Stimulated activated CD4-positive, alpha-beta T cell treated with anti-CD3 and anti-CD28 coated beads, Interleukin-12 subunit alpha, Interleukin-12 subunit beta, amount 100 ng/mL, for 48 hours (primary cell): ENCODE data around the gene SLC35F2.
"Not testable (repeated sequence)": the region's sequence is repeated elsewhere in the genome, so short reads cannot be mapped to it uniquely, and the experiment has no call there.

Experiments used
- DNase-seq, 3 donors: peaks; one replicate each; pipeline ENCODE4 v3.0.0-alpha.2; 2020; ENCODE audit warnings: low read depth in 2 of 3, low spot score in 1 of 3

The SLC35F2 gene, protein sequence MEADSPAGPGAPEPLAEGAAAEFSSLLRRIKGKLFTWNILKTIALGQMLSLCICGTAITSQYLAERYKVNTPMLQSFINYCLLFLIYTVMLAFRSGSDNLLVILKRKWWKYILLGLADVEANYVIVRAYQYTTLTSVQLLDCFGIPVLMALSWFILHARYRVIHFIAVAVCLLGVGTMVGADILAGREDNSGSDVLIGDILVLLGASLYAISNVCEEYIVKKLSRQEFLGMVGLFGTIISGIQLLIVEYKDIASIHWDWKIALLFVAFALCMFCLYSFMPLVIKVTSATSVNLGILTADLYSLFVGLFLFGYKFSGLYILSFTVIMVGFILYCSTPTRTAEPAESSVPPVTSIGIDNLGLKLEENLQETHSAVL

GRCh38 chr11:107858217-107859070, at the start of gene SLC35F2:
Gene SLC35F2, minus strand, starts transcription at chr11:107858787. Its CDS starts 20 bp downstream, at chr11:107858767.
- DNase-seq: peak; percentile 54 to 66 (median 57)

DNA sequence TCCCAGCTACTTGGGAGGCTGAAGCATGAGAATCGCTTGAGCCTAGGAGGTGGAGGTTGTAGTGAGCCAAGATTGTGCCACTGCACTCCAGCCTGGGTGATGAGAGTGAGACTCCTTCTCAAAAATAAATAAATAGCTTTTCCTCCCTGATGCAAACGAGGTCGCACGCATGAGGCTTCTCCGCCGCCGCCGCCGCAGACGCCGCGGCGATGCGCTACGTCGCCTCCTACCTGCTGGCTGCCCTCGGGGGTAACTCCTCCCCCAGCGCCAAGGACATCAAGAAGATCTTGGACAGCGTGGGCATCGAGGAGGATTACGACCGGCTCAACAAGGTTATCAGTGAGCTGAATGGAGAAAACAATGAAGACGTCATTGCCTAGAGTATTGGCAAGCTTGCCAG, 49.6 kb upstream of the SLC35F2 start:
- DNase-seq: no peak

DNA sequence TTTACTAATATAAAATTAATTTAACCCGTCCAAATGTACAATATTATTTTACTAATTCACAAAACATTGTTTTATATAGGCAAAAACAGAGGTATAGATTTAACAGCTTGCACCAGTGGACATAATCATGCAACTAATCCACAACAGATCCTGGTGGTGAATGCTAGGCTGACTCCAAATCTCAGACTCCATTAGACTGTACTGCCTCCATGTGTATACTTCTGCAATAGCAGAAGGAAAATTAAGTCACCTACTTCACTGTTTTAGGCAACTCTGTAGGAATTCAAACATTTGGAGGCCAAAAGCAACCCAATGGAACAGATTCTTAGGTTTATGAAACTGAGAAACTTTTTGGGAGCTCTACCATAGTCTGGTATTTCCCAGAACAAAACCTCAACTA, 39.7 kb upstream of the SLC35F2 start:
- peak in 1 of 3 donors; percentile 5 for DNase-seq

- no peak for DNase-seq
These were observed 23.7 kb upstream of the SLC35F2 start for GRCh38 chr11:107882095-107882820.

DNA sequence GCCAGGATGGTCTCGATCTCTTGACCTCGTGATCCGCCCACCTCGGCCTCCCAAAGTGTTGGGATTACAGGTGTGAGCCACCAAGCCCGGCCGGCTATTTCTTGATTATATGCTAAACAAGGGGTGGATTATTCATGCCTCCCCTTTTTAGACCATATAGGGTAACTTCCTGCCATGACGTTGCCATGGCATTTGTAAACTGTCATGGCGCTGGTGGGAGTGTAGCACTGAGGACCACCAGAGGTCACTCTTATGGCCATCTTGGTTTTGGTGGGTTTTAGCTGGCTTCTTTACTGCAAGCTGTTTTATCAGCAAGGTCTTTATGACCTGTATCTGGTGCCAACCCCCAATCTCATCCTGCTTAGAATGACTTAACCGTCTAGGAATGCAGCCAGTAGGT, 22.9 kb upstream of the SLC35F2 start:
- not testable (repeated sequence) for DNase-seq

- DNase-seq: no peak
These were observed 17.6 kb upstream of the SLC35F2 start for GRCh38 chr11:107876141-107876540.

- DNase-seq: no peak
These were observed 6.0 kb upstream of the SLC35F2 start for GRCh38 chr11:107864591-107864990.

- DNase-seq: no peak
These were observed 2.1 kb upstream of the SLC35F2 start for GRCh38 chr11:107860688-107861087.

DNA sequence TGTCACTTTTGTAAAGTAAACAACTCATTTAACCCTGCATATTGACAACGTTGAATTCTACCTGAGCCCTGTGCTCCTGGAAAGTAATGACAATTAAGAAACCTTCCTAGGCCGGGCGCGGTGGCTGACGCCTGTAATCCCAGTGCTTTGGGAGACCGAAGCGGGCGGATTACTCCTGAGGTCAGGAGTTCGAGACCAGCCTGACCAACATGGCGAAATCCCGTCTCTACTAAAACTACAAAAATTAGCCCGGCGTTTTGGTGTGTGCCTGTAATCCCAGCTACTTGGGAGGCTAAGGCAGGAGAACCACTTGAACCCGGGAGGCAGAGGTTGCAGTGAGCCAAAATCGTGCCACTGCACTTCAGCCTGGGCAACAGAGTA, 1.6 kb upstream of the SLC35F2 start:
- not testable (repeated sequence) for DNase-seq

GRCh38 chr11:107859459-107860239, 1.1 kb upstream of the SLC35F2 start:
- DNase-seq: no peak

- DNase-seq: no peak
These were observed 904 bp downstream of the SLC35F2 start for GRCh38 chr11:107857550-107858216.

DNA sequence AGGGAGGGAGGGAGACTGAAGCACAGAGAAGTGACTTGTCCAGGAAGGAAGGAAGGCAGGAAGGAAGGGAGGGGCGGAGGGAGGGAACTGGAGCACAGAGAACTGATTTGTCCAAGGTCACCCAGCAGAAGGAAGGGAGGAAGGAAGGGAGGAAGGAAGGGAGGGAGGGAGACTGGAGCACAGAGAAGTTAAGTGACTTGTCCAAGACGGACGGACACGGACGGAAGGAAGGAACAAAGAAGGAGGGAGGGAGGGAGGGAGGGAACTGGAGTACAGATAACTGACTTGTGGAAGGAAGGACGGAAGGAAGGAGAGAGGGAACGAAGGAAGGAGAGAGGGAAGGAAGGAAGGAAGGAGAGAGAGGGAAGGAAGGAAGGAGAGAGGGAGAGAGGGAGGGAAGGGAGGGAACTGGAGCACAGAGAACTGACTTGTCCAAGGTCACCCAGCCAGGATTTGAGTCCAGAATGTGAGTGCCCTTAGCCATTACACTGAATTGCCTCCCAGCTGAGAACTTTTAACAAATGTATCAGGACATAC, 1.5 kb downstream of the SLC35F2 start:
- DNase-seq: no peak

GRCh38 chr11:107856180-107856980, 2.2 kb downstream of the SLC35F2 start:
- no peak for DNase-seq

- DNase-seq: no peak
These were observed 5.5 kb downstream of the SLC35F2 start for GRCh38 chr11:107853070-107853469.

DNA sequence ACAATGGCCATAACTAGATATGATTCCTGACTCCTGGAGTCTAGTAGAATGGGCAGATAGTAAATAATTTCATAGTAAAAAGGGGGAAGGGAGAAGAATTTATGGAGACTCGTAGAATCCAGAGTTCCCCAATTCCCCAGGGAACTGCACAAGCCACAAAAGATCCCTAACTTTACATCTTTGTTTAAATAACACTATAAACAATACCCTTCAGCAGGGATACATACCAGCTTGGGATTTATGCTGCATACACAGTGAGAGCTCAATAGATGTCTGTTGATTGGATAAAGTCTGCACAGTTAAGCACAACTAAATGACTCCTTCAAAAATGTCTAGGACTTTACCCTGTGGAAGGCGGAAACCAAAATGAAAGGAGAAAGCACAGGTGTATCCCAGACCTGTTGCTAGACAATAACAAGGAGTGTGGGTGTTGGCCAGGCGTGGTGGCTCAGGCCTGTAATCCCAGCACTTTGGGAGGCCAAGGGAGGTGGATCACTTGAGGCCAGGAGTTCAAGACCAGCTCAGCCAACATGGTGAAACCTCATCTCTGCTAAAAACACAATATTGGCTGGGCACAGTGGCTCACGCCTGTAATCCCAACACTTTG, 6.8 kb downstream of the SLC35F2 start:
- no peak for DNase-seq

GRCh38 chr11:107849790-107850189, 8.8 kb downstream of the SLC35F2 start:
- DNase-seq: no peak

DNA sequence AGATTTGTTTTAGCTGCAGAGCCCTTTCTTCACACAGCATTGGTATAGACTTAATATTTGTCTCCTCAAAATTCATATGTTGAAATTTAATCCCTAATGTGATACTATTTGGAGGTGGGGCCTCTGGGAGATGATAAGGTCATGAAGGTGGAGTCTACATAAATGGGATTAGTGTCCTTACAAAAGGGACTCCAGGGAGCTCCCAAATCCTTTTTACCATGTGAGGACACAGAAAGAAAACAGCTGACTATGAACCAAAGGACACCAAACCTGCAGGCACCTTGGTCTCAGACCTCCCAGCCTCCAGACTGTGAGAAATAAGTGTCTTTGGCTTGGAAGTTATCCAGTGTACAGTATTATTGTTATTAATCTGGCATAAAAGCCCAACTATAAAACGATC, 10.2 kb downstream of the SLC35F2 start:
- no peak for DNase-seq

DNA sequence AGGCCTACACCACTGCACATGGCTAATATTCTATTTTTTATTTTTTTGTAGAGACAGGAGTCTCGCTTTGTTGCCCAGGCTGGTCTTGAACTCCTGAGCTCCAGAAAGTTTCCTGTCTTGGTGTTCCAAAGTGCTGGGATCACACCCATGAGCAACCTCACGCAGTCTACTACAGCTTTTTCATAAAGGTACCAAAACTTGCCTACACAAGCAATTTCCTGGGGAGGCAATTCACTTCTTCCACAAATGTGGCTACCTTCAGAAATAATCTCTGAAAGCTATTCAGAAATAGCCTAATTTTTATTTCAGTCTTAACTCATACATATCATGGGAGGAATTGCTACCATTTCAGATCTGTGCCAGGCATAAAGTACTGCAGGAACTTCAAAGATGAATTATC, 11.4 kb downstream of the SLC35F2 start:
- no peak for DNase-seq

DNA sequence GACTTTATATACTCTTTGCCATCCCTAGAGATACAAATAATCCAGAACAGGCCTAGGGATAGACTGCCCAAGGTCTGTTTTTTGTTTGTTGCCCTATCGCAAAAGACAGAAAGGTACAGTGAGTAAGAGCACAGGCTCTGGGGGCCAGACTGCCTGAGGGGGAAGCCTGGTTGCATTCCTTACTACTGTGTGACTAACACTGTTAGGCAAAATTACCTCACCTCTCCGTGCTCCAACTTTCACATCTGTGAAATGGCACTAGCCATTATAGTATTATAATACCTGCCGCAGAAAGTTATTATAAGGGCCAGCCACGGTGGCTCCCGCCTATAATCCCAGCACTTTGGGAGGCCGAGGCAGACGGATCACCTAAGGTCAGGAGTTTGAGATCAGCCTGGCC, 14.5 kb downstream of the SLC35F2 start:
- no peak for DNase-seq
